K562 (cell line): ENCODE measurements around the gene FBN3. TPM values are rescaled to one million over a fixed set of nuclear protein-coding genes. Genes with fewer than 3 reads are reported as not detected.

ENCODE experiments used
- ATAC-seq: fragments of 200-7000 bp; cut with Tn5 transposase; 3 replicates; pipeline ENCODE4 v1.9.1; 2020; ENCODE audit warnings: moderate library complexity
- BruUV-seq: library from RNA; stranded (reverse); fragments of 400-500 nt; replicated peaks from 2 replicates; lab custom pipeline; 2021; lab: Mats Ljungman, UMichigan
- CTCF ChIA-PET: fragments of 300-600 bp; formaldehyde crosslinking; extraction: SDS; loops from one replicate; lab custom pipeline; 2021; ENCODE audit warnings: low intra/inter-chr PET ratio; lab: Yijun Ruan, JAX
- POLR2A ChIA-PET: fragments of 300-600, 350-650 bp; sonication (Branson Sonifier 250); formaldehyde crosslinking; extraction: SDS; loops from one replicate; lab custom pipeline; 2021; ENCODE audit warnings: antibody characterized with exemption, inconsistent platforms; lab: Yijun Ruan, JAX
- DNase-seq, 4 experiments: peaks; one replicate each; pipeline versions ENCODE4 v3.0.0 to v3.0.0-alpha.2; 2011 to 2018; ENCODE audit warnings: low spot score in 3 of 4, mixed read lengths in 3 of 4; ENCODE audit errors: extremely low read depth in 1 of 4
- FAIRE-seq: peaks from 2 replicates; lab custom pipeline; 2011; peaks lifted over from hg19 to GRCh38; lab: Jason Lieb, UNC
- H2AFZ ChIP-seq: 2 replicates; pipeline ENCODE4 v1.6.0; 2011; ENCODE audit warnings: low read depth, low read length, control low read depth, inconsistent platforms
- H3K27ac ChIP-seq: fragments of 200-600 bp; 3 replicates; pipeline ENCODE4 v1.8.0; 2011; ENCODE audit warnings: low read depth, mild to moderate bottlenecking, control low read depth, inconsistent platforms, low read length, moderate library complexity, mixed read lengths; ENCODE audit errors: extremely low read depth
- H3K27me3 ChIP-seq, 2 experiments: fragments of 300-600 bp in 1 of 2; 2 replicates in 1 of 2; 3 replicates in 1 of 2; pipeline versions ENCODE4 v1.6.0 to v1.8.0; 2011; ENCODE audit warnings: inconsistent platforms in 2 of 2, low read length in 2 of 2, mild to moderate bottlenecking in 1 of 2, mixed read lengths in 1 of 2, moderate library complexity in 1 of 2; ENCODE audit not compliant: control insufficient read depth in 2 of 2, insufficient read depth in 2 of 2
- H3K36me3 ChIP-seq: fragments of 300-600 bp; 3 replicates; pipeline ENCODE4 v1.8.0; 2011; ENCODE audit warnings: mild to moderate bottlenecking, low read length, inconsistent platforms; ENCODE audit not compliant: control insufficient read depth, insufficient read depth
- H3K4me1 ChIP-seq, 2 experiments: fragments of 200-600 bp in 1 of 2; replicated peaks in 1 of 2; 2 replicates in 1 of 2; 3 replicates in 1 of 2; pipeline versions ENCODE4 v1.5.1 to v1.8.0; 2011; ENCODE audit warnings: inconsistent platforms in 2 of 2, low read length in 2 of 2, mild to moderate bottlenecking in 1 of 2, mixed read lengths in 1 of 2, moderate library complexity in 1 of 2; ENCODE audit not compliant: control insufficient read depth in 2 of 2, insufficient read depth in 2 of 2
- H3K4me2 ChIP-seq: 2 replicates; pipeline ENCODE4 v1.6.1; 2011; ENCODE audit warnings: low read length, control low read depth, inconsistent platforms, mixed read lengths; ENCODE audit not compliant: insufficient read depth
- H3K4me3 ChIP-seq: fragments of 200-600 bp; sonication (generic), shearing (Covaris generic); 2 replicates; pipeline ENCODE4 v1.5.1; 2016; ENCODE audit warnings: control low read depth, inconsistent platforms
- H3K79me2 ChIP-seq: fragments of 200-600 bp; 3 replicates; pipeline ENCODE4 v1.8.0; 2011; ENCODE audit warnings: low read length, inconsistent platforms; ENCODE audit not compliant: control insufficient read depth, insufficient read depth
- H3K9ac ChIP-seq, 2 experiments: 2 replicates each; pipeline versions ENCODE4 v1.6.0 to v1.6.1; 2011; ENCODE audit warnings: low read depth in 2 of 2, low read length in 2 of 2, control low read depth in 1 of 2, inconsistent platforms in 1 of 2, mild to moderate bottlenecking in 1 of 2, mixed read lengths in 1 of 2; ENCODE audit not compliant: insufficient read depth in 1 of 2
- H3K9me1 ChIP-seq: one replicate; pipeline ENCODE4 v1.6.0; 2011; ENCODE audit warnings: inconsistent platforms, mild to moderate bottlenecking, low read length, moderate library complexity; ENCODE audit not compliant: control insufficient read depth, insufficient read depth
- H3K9me3 ChIP-seq: replicated peaks from 2 replicates; pipeline ENCODE4 v1.5.1; 2011; ENCODE audit warnings: low read depth, low read length, inconsistent platforms; ENCODE audit not compliant: control insufficient read depth, insufficient read depth
- H4K20me1 ChIP-seq: replicated peaks from 2 replicates; pipeline ENCODE4 v1.6.1; 2011; ENCODE audit warnings: low read length, inconsistent platforms, mixed read lengths; ENCODE audit not compliant: control insufficient read depth, insufficient read depth
- C11orf30 ChIP-seq: fragments of 450-650 bp; IDR thresholded peaks from 2 replicates; pipeline ENCODE4 v1.6.1; 2016; ENCODE audit warnings: low read depth, mild to moderate bottlenecking
- CBX1 ChIP-seq: sonication (generic); IDR thresholded peaks from 2 replicates; pipeline ENCODE4 v1.6.1; 2016; ENCODE audit warnings: antibody characterized with exemption, low read depth, mild to moderate bottlenecking
- DMBX1 ChIP-seq: fragments of 250-450 bp; sonication (Bioruptor Pico); IDR thresholded peaks from 2 replicates; pipeline ENCODE4 v1.8.0; 2022; ENCODE audit warnings: inconsistent platforms, mild to moderate bottlenecking, moderate library complexity, borderline replicate concordance
- MAFK ChIP-seq: IDR thresholded peaks from 2 replicates; pipeline ENCODE4 v1.6.1; 2011; ENCODE audit warnings: low read length, improper control_type of control experiment
- MIER1 ChIP-seq: fragments of 450-650 bp; IDR thresholded peaks from 2 replicates; pipeline ENCODE4 v1.6.1; 2016; ENCODE audit warnings: antibody characterized with exemption, mild to moderate bottlenecking, low read depth
- POLR3A ChIP-seq: IDR thresholded peaks from 2 replicates; pipeline ENCODE4 v1.6.1; 2011; ENCODE audit warnings: borderline replicate concordance, mild to moderate bottlenecking, moderate library complexity; ENCODE audit not compliant: insufficient read length, insufficient read depth; ENCODE audit errors: extremely low read depth
- SMARCE1 ChIP-seq: fragments of 450-650 bp; IDR thresholded peaks from 2 replicates; pipeline ENCODE4 v1.7.1; 2016; ENCODE audit warnings: mild to moderate bottlenecking
- SMC3 ChIP-seq: conservative IDR thresholded peaks from 2 replicates; pipeline ENCODE4 v1.6.1; 2011; ENCODE audit warnings: low read depth, low read length, improper control_type of control experiment; ENCODE audit not compliant: insufficient read depth
- SOX6 ChIP-seq: fragments of 450-650 bp; IDR thresholded peaks from 2 replicates; pipeline ENCODE4 v1.6.1; 2014; ENCODE audit warnings: mild to moderate bottlenecking
- SREBF1 ChIP-seq: fragments of 150-350 bp; IDR thresholded peaks from 2 replicates; pipeline ENCODE4 v1.6.1; 2014; ENCODE audit warnings: antibody characterized with exemption, low read depth, low read length, borderline replicate concordance
- TAF15 ChIP-seq: fragments of 200-400 bp; formaldehyde crosslinking; IDR thresholded peaks from 2 replicates; pipeline ENCODE4 v1.6.1; 2017; ENCODE audit warnings: mild to moderate bottlenecking, low read depth, low read length, moderate library complexity
- VEZF1 ChIP-seq: fragments of 200-800 bp; sonication (Bioruptor generic); IDR thresholded peaks from 2 replicates; pipeline ENCODE4 v1.6.1; 2017; ENCODE audit warnings: missing genetic modification characterization, missing compliant biosample characterization
- ZNF146 ChIP-seq: IDR thresholded peaks from one replicate; pipeline ENCODE4 v1.6.1; 2018; ENCODE audit warnings: missing compliant biosample characterization; ENCODE audit not compliant: unreplicated experiment
- ZNF274 ChIP-seq: IDR thresholded peaks from 2 replicates; pipeline ENCODE4 v1.6.1; 2011; ENCODE audit warnings: low read depth, mild to moderate bottlenecking, low read length, moderate library complexity, borderline replicate concordance
- ZNF408 ChIP-seq: fragments of 250-450 bp; sonication (Bioruptor Pico); IDR thresholded peaks from 2 replicates; pipeline ENCODE4 v1.4.0; 2020; ENCODE audit warnings: low read depth, mild to moderate bottlenecking, moderate library complexity
- ZNF507 ChIP-seq: conservative IDR thresholded peaks from 2 replicates; pipeline ENCODE4 v1.6.1; 2017; ENCODE audit warnings: missing genetic modification characterization, missing compliant biosample characterization
- ZNF551 ChIP-seq: fragments of 250-450 bp; sonication (Bioruptor Pico); IDR thresholded peaks from 2 replicates; pipeline ENCODE4 v1.5.0; 2021; ENCODE audit warnings: mild to moderate bottlenecking, moderate library complexity
- ZNF717 ChIP-seq: fragments of 250-450 bp; sonication (Bioruptor Pico); IDR thresholded peaks from 2 replicates; pipeline ENCODE4 v1.5.0; 2021
- WGBS: fragments of 100-300 bp; shearing (Covaris generic); methylation state at CpG from one replicate; pipeline ENCODE4 v1.1.6; 2016; ENCODE audit warnings: low coverage, mixed read lengths; ENCODE audit not compliant: insufficient coverage; ENCODE audit errors: missing lambda C conversion rate; 5-methylcytosine and 5-hydroxymethylcytosine counted together
- in situ Hi-C: fragments of 300-500 bp; cut with MboI; formaldehyde crosslinking; loops from 4 replicates; pipeline ENCODE4 v1.15.0; 2018; ENCODE audit warnings: inconsistent platforms, mixed read lengths
- intact Hi-C: fragments of 100-400 bp; cut with micrococcal nuclease; formaldehyde crosslinking; loops from 2 replicates; pipeline ENCODE4 v1.14.2; 2022
- polyA plus RNA-seq, 8 experiments: library from polyadenylated mRNA; depleted of rRNA in 4 of 8; stranded (reverse) in 5 of 8; unstranded in 3 of 8; fragments of >200 nt; fragmentation: Nextera tagmentation in 2 of 8; fragmentation: Illumina TruSeq in 1 of 8; extraction: Ambion mirVana in 2 of 8; extraction: Trizol in 1 of 8; gene quantifications; 2 replicates each; pipeline versions ENCODE4 v1.2.1 to v1.2.3, GENCODE V29; 2011 to 2014; ENCODE audit warnings: inconsistent platforms in 1 of 8, missing spikeins in 1 of 8
- total RNA-seq, 7 experiments: library from RNA; depleted of rRNA in 6 of 7; stranded (reverse); fragments of >200 nt in 6 of 7; fragmentation: Illumina TruSeq in 2 of 7; extraction: Trizol in 2 of 7; gene quantifications; 2 replicates each; pipeline versions ENCODE4 v1.2.1 to v1.2.3, GENCODE V29; 2011 to 2021; ENCODE audit warnings: low replicate concordance in 1 of 7
- TF ChIP-seq, protein P1 (sequence below): fragments of 250-450 bp; sonication (Bioruptor Pico); IDR thresholded peaks from 2 replicates; pipeline ENCODE4 v1.8.0; 2021; ENCODE audit warnings: moderate library complexity, mild to moderate bottlenecking, inconsistent platforms
- TF ChIP-seq, protein P2 (sequence below): fragments of 450-650 bp; IDR thresholded peaks from one replicate; pipeline ENCODE4 v1.6.1; 2018; ENCODE audit warnings: mild to moderate bottlenecking, moderate library complexity; ENCODE audit not compliant: partially characterized antibody

FBN3 gene
- total and polyA plus RNA-seq, 9 of the 15 experiments (the other 6 are each of a cell fraction or from before 2014, with no cell fraction given), result under 0.01 to 0.29 (median 0.01) TPM; not detected in 4

- intact Hi-C loops, result no loop called here
- Histone ChIP-seq H3K27ac (no peak overlapping the region), H3K9ac (no peak overlapping the region)
- FAIRE-seq, result no peak
- TF ChIP-seq, protein P1, sequence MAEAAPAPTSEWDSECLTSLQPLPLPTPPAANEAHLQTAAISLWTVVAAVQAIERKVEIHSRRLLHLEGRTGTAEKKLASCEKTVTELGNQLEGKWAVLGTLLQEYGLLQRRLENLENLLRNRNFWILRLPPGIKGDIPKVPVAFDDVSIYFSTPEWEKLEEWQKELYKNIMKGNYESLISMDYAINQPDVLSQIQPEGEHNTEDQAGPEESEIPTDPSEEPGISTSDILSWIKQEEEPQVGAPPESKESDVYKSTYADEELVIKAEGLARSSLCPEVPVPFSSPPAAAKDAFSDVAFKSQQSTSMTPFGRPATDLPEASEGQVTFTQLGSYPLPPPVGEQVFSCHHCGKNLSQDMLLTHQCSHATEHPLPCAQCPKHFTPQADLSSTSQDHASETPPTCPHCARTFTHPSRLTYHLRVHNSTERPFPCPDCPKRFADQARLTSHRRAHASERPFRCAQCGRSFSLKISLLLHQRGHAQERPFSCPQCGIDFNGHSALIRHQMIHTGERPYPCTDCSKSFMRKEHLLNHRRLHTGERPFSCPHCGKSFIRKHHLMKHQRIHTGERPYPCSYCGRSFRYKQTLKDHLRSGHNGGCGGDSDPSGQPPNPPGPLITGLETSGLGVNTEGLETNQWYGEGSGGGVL (CRISPR knock-in tag), result no peak
- TF ChIP-seq MIER1 (no peak), SMARCE1 (no peak), C11orf30 (no peak), ZNF507 (tag) (no peak), MAFK (no peak), ZNF408 (no peak), SREBF1 (no peak), ZNF551 (CRISPR knock-in tag) (no peak), SOX6 (no peak), TAF15 (no peak), SMC3 (no peak), POLR3A (no peak), CBX1 (no peak), DMBX1 (CRISPR knock-in tag) (no peak), ZNF717 (no peak), VEZF1 (CRISPR knock-in tag) (no peak), ZNF146 (CRISPR knock-in tag) (no peak), ZNF274 (no peak)
- TF ChIP-seq, protein P2, sequence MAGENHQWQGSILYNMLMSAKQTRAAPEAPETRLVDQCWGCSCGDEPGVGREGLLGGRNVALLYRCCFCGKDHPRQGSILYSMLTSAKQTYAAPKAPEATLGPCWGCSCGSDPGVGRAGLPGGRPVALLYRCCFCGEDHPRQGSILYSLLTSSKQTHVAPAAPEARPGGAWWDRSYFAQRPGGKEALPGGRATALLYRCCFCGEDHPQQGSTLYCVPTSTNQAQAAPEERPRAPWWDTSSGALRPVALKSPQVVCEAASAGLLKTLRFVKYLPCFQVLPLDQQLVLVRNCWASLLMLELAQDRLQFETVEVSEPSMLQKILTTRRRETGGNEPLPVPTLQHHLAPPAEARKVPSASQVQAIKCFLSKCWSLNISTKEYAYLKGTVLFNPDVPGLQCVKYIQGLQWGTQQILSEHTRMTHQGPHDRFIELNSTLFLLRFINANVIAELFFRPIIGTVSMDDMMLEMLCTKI, result no peak
- TF ChIP-seq, all 486 proteins: peak for 0
- Histone ChIP-seq H3K9me1 (no peaks in the 10 kb centered on the region), H3K4me3 (no peak overlapping the region), H3K4me2 (no peak overlapping the region), H3K4me1 (peaks cover 8 to 30% of the 10 kb centered on the region in 2 experiments), H4K20me1 (no peaks in the 10 kb centered on the region), H2AFZ (no peak overlapping the region), H3K27me3 (no peaks in the 10 kb centered on the region), H3K9me3 (no peaks in the 10 kb centered on the region), H3K79me2 (no peaks in the 10 kb centered on the region), H3K36me3 (no peaks in the 10 kb centered on the region)
- ChIA-PET CTCF (no interaction called here), POLR2A (interaction anchor here (1.5 kb wide), 1 partner anchor 9 kb away, joined by 5 read pairs; no protein-coding TSS in a partner anchor)
- WGBS, result 73% methylated on average over 8 of the region's 9 CpGs
- BruUV-seq, result no TSS peak
- in situ Hi-C loops, result no loop called here
- DNase-seq, result peak in 1 of 4 experiments; percentile 5
- no peak for ATAC-seq
Observed at GRCh38 chr19:8042900-8043299, 106.5 kb downstream of the FBN3 start.
